Muscle layer of duodenum (tissue), 2 donors: ENCODE measurements around the gene MPP2.
"Not testable (repeated sequence)": the region's sequence is repeated elsewhere in the genome, so short reads cannot be mapped to it uniquely, and the experiment has no call there.

Experiments
- H3K27ac ChIP-seq: one replicate; pipeline ENCODE4 v1.7.0; 2013; ENCODE audit warnings: mild to moderate bottlenecking, low read length
- H3K27me3 ChIP-seq: one replicate; pipeline ENCODE4 v1.7.0; 2013; ENCODE audit warnings: low read depth, mild to moderate bottlenecking, control low read depth, low read length
- H3K36me3 ChIP-seq, 2 donors: one replicate each; pipeline ENCODE4 v1.7.0; 2013; ENCODE audit warnings: low read length in 2 of 2, control low read depth in 1 of 2, mild to moderate bottlenecking in 1 of 2; ENCODE audit not compliant: insufficient read depth in 2 of 2, control insufficient read depth in 1 of 2
- H3K4me1 ChIP-seq, 2 donors: one replicate each; pipeline ENCODE4 v1.7.0; 2013; ENCODE audit warnings: low read length in 2 of 2, mild to moderate bottlenecking in 2 of 2, control low read depth in 1 of 2, moderate library complexity in 1 of 2; ENCODE audit not compliant: insufficient read depth in 2 of 2, control insufficient read depth in 1 of 2
- H3K4me3 ChIP-seq, 2 donors: one replicate each; pipeline ENCODE4 v1.7.0; 2013; ENCODE audit warnings: low read length in 2 of 2, low read depth in 1 of 2, mild to moderate bottlenecking in 1 of 2
- H3K9me3 ChIP-seq, 2 donors: one replicate each; pipeline ENCODE4 v1.7.0; 2013; ENCODE audit warnings: low read length in 2 of 2, control low read depth in 1 of 2, mild to moderate bottlenecking in 1 of 2; ENCODE audit not compliant: control insufficient read depth in 1 of 2
- donor health status: healthy.

The MPP2 gene

DNA sequence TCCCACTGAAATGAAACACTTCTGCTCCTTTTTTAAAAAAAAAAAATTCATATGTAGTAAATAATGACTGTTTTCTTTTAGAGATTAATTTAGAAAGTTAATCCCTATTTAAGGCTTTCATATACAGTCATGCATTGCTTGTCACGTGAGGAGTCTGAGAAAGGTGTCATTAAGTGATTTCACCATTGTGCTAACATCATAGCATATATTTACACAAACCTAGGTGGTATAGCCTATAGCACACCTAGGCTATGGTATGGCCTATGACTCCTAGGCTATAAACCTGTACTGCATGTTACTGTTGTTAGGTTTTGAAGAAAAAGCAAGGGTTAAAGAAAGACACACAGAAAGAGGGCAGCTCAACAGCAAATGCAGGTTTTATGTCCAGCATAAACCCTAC, 21.3 kb upstream of the MPP2 start:
- H3K36me3 ChIP-seq: no peaks in the 10 kb centered on the region
- peaks cover 0 to 9% of the 10 kb centered on the region in 2 donors for H3K4me1 ChIP-seq
- H3K9me3 ChIP-seq: no peaks in the 10 kb centered on the region
- H3K27ac ChIP-seq: no peak overlapping the region
- peaks cover 8% of the 10 kb centered on the region for H3K27me3 ChIP-seq
- no peak overlapping the region for H3K4me3 ChIP-seq

DNA sequence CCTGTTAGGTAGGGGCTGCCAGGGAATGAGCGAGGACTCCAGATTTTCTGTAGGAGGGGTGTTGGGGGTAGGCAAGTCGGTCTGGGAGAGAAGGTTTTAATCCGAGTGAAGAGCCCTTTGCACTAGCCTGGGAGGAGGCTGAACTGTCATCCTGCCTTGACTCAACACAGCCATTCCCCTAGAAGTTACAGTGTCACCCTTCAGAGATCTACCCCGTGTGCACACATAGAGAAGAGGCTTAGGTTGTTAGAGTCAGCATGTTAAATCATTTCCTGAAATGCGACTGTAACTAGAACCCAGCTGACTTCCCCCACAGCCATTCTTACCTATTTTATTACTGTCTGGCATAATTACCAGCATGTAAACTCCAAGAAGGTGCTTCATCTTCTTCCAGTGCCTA, 20.6 kb upstream of the MPP2 start:
- H3K27me3 ChIP-seq, H3K27ac ChIP-seq, H3K36me3 ChIP-seq, H3K9me3 ChIP-seq, H3K4me1 ChIP-seq, H3K4me3 ChIP-seq: not testable (repeated sequence)

DNA sequence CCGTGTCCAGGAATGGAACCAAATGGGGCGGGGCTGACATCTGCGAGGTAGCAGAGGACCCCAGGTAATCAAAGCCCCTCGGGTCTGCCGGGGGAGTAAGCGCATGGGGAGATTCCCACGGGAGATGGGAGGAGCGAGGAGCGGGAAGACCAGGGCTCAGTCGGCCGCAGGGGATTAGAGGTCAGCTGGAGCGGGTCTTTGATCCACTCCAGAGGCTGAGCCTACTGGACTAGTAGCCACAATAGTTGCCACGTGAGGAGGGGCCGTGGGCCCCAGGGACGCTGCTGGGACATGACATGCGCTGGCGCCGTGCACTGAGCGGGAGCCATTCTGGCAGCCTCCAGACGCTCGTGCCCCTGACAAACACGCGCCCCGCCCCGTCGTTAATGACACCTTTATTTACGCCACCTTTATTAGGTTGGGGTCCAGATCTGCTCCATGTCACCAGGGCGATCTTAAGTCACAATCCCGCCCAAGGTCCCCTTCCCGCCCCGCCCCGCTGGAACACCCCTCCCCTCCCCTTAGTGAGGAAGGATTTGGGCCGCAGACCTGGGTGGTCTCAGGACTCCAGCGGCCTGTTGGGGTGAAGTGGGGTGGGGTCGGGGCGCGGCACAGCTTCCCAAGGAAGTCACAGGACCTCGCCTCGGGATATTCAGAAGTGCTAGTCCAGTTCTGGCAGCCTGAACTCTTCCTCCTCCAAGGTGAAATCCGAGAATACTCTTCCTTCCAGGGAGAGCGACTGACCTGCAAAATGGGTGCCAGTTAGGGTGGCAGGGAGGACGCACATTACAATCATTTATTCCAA, 19.9 kb upstream of the MPP2 start:
- Histone ChIP-seq H3K36me3 (no peaks in the 10 kb centered on the region), H3K27ac (no peak overlapping the region), H3K4me3 (peak overlapping the region in 1 of 2 donors; percentile 51), H3K27me3 (peaks cover 8% of the 10 kb centered on the region), H3K4me1 (peaks cover 0 to 9% of the 10 kb centered on the region in 2 donors), H3K9me3 (no peaks in the 10 kb centered on the region)

DNA sequence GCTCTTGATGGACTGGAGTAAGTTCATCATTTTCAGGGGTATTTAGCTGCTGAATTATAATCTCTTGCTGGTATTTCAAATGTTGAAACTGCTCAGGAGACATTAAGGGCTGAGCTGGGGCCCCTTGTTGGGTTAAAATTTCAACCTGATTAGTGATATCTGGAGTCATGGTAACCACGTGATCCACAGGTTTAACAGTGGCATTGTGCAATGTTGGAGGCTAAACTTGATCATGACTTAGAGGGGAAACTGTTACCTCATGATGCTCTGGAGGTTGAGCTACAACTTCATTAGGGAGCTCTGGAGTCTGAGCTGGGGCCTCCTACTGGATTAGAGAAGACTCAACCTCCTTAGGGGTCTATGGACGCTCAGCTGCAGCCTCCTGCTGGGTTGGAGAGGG, 17.2 kb upstream of the MPP2 start:
- Histone ChIP-seq H3K36me3 (no peaks in the 10 kb centered on the region), H3K27ac (no peak overlapping the region), H3K27me3 (peaks cover 8% of the 10 kb centered on the region), H3K9me3 (no peaks in the 10 kb centered on the region), H3K4me3 (no peak overlapping the region), H3K4me1 (peaks cover 0 to 9% of the 10 kb centered on the region in 2 donors)

DNA sequence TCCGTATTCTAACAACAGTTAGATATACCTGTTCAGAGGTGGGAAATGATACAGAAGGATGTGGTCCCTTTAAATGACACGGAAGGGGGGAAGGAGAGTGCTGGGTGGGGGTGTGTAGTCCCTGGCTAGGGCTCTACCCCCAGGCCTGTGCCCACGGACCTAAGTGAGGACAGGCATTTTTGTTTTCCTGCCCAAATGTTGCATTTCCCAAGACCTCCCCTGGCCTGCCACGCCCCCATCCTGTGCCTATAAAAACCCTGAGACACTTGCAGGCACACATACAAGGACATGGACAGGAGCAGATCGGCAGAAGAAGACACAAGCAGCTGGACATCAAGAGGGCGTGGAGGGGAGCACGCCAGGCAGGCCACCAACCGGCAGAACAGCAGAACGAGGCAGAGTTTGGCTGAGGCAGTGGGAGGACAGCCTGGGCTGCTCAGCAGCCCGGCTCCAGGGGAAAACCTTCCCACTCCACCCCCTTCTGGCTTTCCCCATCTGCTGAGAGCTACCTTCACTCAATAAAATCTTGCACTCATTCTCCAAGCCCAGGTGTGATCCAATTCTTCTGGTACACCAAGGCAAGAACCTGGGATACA, 13.3 kb upstream of the MPP2 start:
- Histone ChIP-seq H3K27ac (no peak overlapping the region), H3K27me3 (peaks cover 4% of the 10 kb centered on the region), H3K4me3 (no peak overlapping the region), H3K36me3 (no peaks in the 10 kb centered on the region), H3K9me3 (no peaks in the 10 kb centered on the region), H3K4me1 (peaks cover 0 to 4% of the 10 kb centered on the region in 2 donors)

DNA sequence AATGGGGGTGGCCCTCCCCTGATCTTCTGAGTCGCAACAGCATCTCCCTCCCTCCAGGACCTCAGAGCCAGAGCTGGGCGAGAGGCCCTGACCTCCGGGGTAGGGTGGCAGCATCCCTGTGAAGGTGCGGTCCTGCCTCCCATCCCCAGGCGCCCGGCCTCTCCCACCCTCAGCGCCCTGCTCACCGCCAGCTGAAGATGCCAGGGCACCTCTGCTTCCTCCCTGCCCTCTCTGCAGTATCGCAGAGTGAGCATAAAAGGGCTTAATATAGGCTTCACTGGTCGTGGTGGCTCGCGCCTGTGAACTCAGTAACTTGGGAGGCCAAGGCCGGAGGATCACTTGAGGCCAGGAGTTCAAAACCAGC, 10.7 kb upstream of the MPP2 start:
- Histone ChIP-seq H3K36me3 (no peaks in the 10 kb centered on the region), H3K4me3 (no peak overlapping the region), H3K27ac (no peak overlapping the region), H3K4me1 (peaks cover 0 to 4% of the 10 kb centered on the region in 2 donors), H3K27me3 (peaks cover 4% of the 10 kb centered on the region), H3K9me3 (no peaks in the 10 kb centered on the region)

DNA sequence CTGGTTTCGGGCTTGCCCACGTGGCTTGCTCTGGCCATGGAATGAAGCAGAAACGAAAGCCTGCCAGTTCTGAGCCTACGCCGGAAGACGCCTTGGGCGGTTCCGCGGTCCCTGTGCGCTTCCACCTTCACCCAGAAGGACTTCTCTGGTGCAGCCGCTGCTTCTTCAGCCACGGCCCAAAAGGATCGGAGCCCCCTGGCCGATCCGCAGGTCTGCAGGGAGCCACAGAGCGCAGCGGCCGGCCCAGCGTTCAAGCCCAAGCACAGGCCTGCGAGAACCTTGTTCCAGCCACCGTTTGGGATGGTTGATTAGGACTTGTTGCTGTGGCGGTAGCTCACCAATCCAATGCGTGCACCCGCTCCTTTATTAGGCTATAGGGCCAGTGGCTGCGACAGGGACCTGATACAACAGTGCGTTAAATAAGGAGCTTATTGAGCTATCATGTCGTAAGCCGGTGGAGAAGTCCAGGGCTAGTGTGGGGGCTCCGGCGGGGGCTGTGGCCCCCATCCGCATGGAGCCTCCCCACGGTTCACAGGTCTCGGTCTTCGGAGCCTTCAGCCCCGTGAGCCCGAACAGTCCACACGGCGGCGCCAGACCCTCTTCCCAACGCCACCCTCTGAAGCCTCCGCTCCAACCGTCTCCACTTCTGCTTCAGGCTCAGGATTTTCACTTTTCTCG, 10.2 kb upstream of the MPP2 start:
- H3K9me3 ChIP-seq: no peaks in the 10 kb centered on the region
- no peaks in the 10 kb centered on the region for H3K36me3 ChIP-seq
- H3K27ac ChIP-seq: no peak overlapping the region
- peaks cover 0 to 4% of the 10 kb centered on the region in 2 donors for H3K4me1 ChIP-seq
- peaks cover 4% of the 10 kb centered on the region for H3K27me3 ChIP-seq
- peak overlapping the region; percentile 7 to 50 for H3K4me3 ChIP-seq

DNA sequence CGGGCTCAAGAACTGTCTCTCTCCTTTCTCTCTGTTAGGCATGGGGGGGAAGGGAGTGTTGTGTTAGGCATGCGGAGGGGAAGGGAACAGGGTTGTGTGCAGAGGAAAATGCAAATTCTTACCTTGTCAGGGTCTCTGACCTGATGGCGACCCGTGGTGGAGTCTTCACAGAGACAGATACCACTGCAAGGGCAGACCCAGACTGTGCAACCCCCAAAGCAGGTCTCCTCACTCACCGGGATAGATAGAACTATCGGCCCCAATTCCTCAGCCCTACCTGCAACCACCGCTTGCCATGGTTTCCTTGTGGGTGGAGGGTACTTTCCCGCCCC, 9.6 kb upstream of the MPP2 start:
- Histone ChIP-seq H3K4me3 (peak overlapping the region; percentile 7 to 50), H3K27me3 (peaks cover 4% of the 10 kb centered on the region), H3K4me1 (peaks cover 0 to 4% of the 10 kb centered on the region in 2 donors), H3K9me3 (no peaks in the 10 kb centered on the region), H3K36me3 (no peaks in the 10 kb centered on the region), H3K27ac (no peak overlapping the region)

DNA sequence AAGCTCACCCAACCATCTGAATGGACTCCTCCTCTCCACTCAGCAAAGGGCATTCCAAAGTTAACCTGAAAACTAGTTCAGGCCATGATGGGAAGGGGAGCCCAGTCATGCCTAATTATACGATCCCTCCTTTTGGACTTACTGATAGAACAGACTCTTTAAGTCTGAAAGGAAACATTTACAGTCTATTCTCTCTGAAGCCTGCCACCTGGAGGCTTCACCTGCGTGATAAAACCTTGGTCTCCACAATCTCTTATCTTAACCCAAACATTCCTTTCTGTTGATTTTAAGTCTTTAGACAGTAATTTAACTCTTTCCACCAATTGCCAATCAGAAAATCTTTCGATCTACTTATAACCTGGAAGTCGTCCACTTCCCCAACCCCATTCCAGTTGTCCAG, 9.0 kb upstream of the MPP2 start:
- H3K36me3 ChIP-seq: no peaks in the 10 kb centered on the region
- H3K4me3 ChIP-seq: no peak overlapping the region
- H3K9me3 ChIP-seq: no peaks in the 10 kb centered on the region
- H3K27me3 ChIP-seq: peaks cover 4% of the 10 kb centered on the region
- H3K4me1 ChIP-seq: peaks cover 0 to 4% of the 10 kb centered on the region in 2 donors
- no peak overlapping the region for H3K27ac ChIP-seq

DNA sequence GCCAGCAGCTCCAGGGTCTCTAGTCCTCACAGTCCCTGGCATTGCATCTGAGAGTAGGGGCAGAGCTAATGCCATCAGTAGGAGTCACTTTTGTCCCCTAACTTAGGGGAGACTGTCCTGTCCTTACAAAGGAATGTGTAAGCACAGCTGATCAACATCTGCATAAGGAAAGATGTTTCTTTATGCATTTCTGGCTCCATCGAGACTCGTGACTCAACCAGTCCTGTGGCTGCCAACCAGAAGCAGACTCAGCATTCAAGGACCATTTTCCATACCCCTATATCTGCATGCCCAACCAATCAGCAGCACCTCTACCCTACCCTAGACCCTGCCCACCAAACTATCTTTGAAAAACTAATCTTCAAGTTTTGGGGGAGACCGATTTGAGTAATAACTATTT, 8.2 kb upstream of the MPP2 start:
- peaks cover 4% of the 10 kb centered on the region for H3K27me3 ChIP-seq
- no peak overlapping the region for H3K27ac ChIP-seq
- no peaks in the 10 kb centered on the region for H3K36me3 ChIP-seq
- H3K4me1 ChIP-seq: peaks cover 0 to 4% of the 10 kb centered on the region in 2 donors
- H3K9me3 ChIP-seq: no peaks in the 10 kb centered on the region
- H3K4me3 ChIP-seq: no peak overlapping the region

DNA sequence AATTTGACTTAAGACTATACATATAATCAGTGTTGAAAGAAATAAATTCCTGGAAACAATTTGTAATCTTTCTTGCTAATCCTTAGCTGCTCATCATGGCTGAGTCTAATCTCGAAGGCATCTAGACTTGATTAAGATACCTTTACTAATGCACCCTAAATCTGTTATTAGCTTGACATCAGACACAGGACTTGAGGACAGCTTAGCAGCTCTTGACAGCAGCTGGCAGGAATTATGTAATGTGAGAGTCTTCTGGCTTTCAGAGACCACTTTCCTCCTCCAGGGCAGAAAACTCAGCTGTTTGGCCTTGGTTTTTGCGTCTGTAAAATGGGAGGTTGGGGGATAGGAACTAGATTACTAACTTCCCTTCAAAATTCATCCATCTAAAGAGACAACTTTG, 7.1 kb upstream of the MPP2 start:
- H3K4me3 ChIP-seq: no peak overlapping the region
- H3K36me3 ChIP-seq: no peaks in the 10 kb centered on the region
- H3K27ac ChIP-seq: no peak overlapping the region
- H3K27me3 ChIP-seq: peaks cover 4% of the 10 kb centered on the region
- H3K9me3 ChIP-seq: no peaks in the 10 kb centered on the region
- peaks cover 0 to 4% of the 10 kb centered on the region in 2 donors for H3K4me1 ChIP-seq
